TTC549 (cell line): ENCODE measurements around the gene PCDHGC3.

Experiments used
- FAIRE-seq: peaks from 2 replicates; lab custom pipeline; 2012; peaks lifted over from hg19 to GRCh38; lab: Jason Lieb, UNC

PCDHGC3 gene

GRCh38 chr5:141508798-141509611, 33.2 kb downstream of the PCDHGC3 start:
- FAIRE-seq = no peak

- no peak for FAIRE-seq
These were observed 34.4 kb downstream of the PCDHGC3 start for GRCh38 chr5:141510160-141510559.

- FAIRE-seq = no peak
These were observed 35.3 kb downstream of the PCDHGC3 start for GRCh38 chr5:141510850-141511601.

GRCh38 chr5:141511771-141512325, 36.1 kb downstream of the PCDHGC3 start:
- FAIRE-seq = no peak

GRCh38 chr5:141512390-141512910, 36.7 kb downstream of the PCDHGC3 start:
- no peak for FAIRE-seq

- FAIRE-seq = no peak
These were observed 37.3 kb downstream of the PCDHGC3 start for GRCh38 chr5:141512911-141513626.

- no peak for FAIRE-seq
These were observed 38.0 kb downstream of the PCDHGC3 start for GRCh38 chr5:141513627-141514329.

GRCh38 chr5:141514330-141515133, 38.8 kb downstream of the PCDHGC3 start:
- no peak for FAIRE-seq

- FAIRE-seq = no peak
These were observed 39.4 kb downstream of the PCDHGC3 start for GRCh38 chr5:141515141-141515540.

GRCh38 chr5:141515946-141516671, 40.3 kb downstream of the PCDHGC3 start:
- FAIRE-seq = no peak

GRCh38 chr5:141516672-141517025, 40.9 kb downstream of the PCDHGC3 start:
- FAIRE-seq = no peak

GRCh38 chr5:141517312-141517711, 41.5 kb downstream of the PCDHGC3 start:
- FAIRE-seq = no peak

GRCh38 chr5:141517880-141518617, 42.3 kb downstream of the PCDHGC3 start:
- no peak for FAIRE-seq

- no peak for FAIRE-seq
These were observed 42.9 kb downstream of the PCDHGC3 start for GRCh38 chr5:141518618-141519015.

GRCh38 chr5:141519605-141520565, 44.1 kb downstream of the PCDHGC3 start:
- no peak for FAIRE-seq

GRCh38 chr5:141521244-141521781, 45.5 kb downstream of the PCDHGC3 start:
- FAIRE-seq = no peak

- FAIRE-seq = no peak
These were observed 46.5 kb downstream of the PCDHGC3 start for GRCh38 chr5:141522301-141522700.

- FAIRE-seq = no peak
These were observed 48.2 kb downstream of the PCDHGC3 start for GRCh38 chr5:141523991-141524390.
